Measurements from ENCODE around the gene ADPRHL1. TPM values are rescaled to one million over a fixed set of nuclear protein-coding genes. Genes with fewer than 3 reads are reported as not detected.

Gene ADPRHL1
- total and polyA plus RNA-seq, 10 donors = 0.52 to 4.3 (median 1.5) TPM

DNA sequence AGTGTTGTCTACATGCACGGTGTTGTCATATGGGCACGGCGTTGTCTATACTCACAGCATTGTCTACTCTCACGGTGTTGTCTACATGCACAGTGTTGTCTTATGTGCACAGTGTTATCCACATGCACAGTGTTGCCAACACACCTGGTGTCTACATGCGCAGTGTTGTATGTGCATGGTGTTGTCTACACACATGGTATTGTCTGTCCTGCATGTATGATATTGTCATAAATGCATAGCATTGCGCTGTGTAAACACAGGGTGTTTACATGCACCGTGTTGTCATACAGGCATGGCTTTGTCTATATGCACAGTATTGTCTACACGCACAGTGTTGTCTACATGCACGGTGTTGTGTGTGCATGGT lies 6.8 kb downstream of the ADPRHL1 start:
- no peaks in the 10 kb centered on the region for H3K27me3 ChIP-seq (replicated peaks in 1 of 7)
- no peaks in the 10 kb centered on the region for H3K9me3 ChIP-seq
- H3K36me3 ChIP-seq = peaks cover 0 to 23% (median 0%) of the 10 kb centered on the region in 6 donors
- H3K4me3 ChIP-seq = no peak overlapping the region
- 87 to 92% (median 90%) methylated on average over 6 to 9 of the region's 9 CpGs for WGBS, 5 donors
- no peak for DNase-seq
- TF ChIP-seq POLR2A (IDR thresholded peaks at IDR 0.05) = no peak
- TF ChIP-seq, protein P1, sequence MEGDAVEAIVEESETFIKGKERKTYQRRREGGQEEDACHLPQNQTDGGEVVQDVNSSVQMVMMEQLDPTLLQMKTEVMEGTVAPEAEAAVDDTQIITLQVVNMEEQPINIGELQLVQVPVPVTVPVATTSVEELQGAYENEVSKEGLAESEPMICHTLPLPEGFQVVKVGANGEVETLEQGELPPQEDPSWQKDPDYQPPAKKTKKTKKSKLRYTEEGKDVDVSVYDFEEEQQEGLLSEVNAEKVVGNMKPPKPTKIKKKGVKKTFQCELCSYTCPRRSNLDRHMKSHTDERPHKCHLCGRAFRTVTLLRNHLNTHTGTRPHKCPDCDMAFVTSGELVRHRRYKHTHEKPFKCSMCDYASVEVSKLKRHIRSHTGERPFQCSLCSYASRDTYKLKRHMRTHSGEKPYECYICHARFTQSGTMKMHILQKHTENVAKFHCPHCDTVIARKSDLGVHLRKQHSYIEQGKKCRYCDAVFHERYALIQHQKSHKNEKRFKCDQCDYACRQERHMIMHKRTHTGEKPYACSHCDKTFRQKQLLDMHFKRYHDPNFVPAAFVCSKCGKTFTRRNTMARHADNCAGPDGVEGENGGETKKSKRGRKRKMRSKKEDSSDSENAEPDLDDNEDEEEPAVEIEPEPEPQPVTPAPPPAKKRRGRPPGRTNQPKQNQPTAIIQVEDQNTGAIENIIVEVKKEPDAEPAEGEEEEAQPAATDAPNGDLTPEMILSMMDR (IDR thresholded peaks at IDR 0.05 in 8 of 11, conservative IDR thresholded peaks at IDR 0.05 in 3 of 11) = no peak
- no peak for TF ChIP-seq POLR2AphosphoS5 (IDR thresholded peaks at IDR 0.05)
- H3K27ac ChIP-seq = no peak overlapping the region
- intact Hi-C loops (cut with DNase I; ENCODE audit: low total_unique reads) = no loop called here
- peaks cover 0 to 39% (median 16%) of the 10 kb centered on the region in 6 donors for H3K4me1 ChIP-seq

DNA sequence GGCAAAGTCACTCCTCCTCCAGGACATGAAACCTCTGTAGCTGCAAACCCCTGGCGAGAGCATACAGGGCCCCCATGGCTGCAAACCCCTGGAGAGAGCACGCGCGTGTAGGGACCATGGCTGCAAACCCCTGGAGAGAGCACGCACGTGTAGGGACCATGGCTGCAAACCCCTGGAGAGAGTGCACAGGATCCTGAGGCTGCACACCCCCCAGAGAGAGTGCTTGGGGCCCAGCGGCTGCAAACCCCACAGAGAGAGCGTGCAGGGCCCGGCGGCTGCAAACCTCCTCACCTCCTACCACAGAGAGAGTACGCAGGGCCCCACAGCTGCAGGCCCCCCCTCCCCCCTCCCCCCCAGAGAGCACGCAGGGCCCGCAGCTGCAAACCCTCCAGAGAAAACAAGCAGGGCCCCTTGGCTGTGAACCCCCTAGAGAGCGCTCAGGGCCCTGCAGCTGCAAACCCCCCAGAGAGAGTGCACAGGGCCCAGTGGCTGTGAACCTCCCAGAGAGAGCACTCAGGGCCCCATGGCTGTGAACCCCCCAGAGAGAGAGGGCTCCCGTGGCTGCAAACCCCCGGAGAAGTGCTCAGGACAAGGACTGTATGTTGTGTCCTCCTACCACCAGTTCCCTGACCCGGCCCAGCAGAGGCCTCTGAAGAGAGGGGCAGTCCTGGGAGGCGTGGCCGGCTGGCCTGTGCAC lies 7.3 kb downstream of the ADPRHL1 start:
- H3K36me3 ChIP-seq = peaks cover 0 to 23% (median 0%) of the 10 kb centered on the region in 6 donors
- peak in 1 of 3 donors; percentile 6 for TF ChIP-seq POLR2AphosphoS5 (IDR thresholded peaks at IDR 0.05)
- no peak for TF ChIP-seq POLR2A (IDR thresholded peaks at IDR 0.05)
- TF ChIP-seq, protein P1 (IDR thresholded peaks at IDR 0.05 in 8 of 11, conservative IDR thresholded peaks at IDR 0.05 in 3 of 11) = peak in 1 of 11 experiments; percentile 13
- no peaks in the 10 kb centered on the region for H3K9me3 ChIP-seq
- intact Hi-C loops (cut with DNase I; ENCODE audit: low total_unique reads) = no loop called here
- peaks cover 0 to 39% (median 16%) of the 10 kb centered on the region in 6 donors for H3K4me1 ChIP-seq
- no peak overlapping the region for H3K4me3 ChIP-seq
- H3K27me3 ChIP-seq (replicated peaks in 1 of 7) = no peaks in the 10 kb centered on the region
- peak; percentile 82 for DNase-seq
- H3K27ac ChIP-seq = no peak overlapping the region
- WGBS, 5 donors = 49 to 69% (median 53%) methylated on average over 7 to 19 of the region's 19 CpGs

DNA sequence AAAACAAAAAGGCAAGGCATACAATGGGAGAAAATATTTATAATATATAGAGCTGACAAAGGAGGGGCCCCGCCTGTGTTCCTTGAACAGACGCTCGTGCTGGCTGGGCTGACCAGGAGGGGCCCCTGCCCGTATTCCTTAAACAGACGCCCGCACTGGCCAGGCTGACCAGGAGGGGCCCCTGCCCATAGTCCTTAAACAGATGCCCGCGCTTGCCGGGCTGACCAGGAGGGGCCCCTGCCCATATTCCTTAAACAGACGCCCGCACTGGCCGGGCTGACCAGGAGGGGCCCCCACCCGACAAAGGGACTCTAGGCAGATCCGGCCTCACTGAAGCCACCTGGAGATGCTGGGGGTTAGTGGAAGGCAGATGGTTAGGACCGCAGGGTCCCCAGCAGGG lies 9.3 kb downstream of the ADPRHL1 start:
- TF ChIP-seq POLR2AphosphoS5 (IDR thresholded peaks at IDR 0.05) = no peak
- TF ChIP-seq, protein P1 (IDR thresholded peaks at IDR 0.05 in 8 of 11, conservative IDR thresholded peaks at IDR 0.05 in 3 of 11) = no peak
- TF ChIP-seq POLR2A (IDR thresholded peaks at IDR 0.05) = no peak
- intact Hi-C loops (cut with DNase I; ENCODE audit: low total_unique reads) = no loop called here
- DNase-seq = no peak
- Histone ChIP-seq H3K27me3 (replicated peaks in 1 of 7) (no peaks in the 10 kb centered on the region), H3K27ac (no peak overlapping the region), H3K4me1 (peaks cover 0 to 24% (median 13%) of the 10 kb centered on the region in 6 donors), H3K9me3 (no peaks in the 10 kb centered on the region), H3K4me3 (no peak overlapping the region), H3K36me3 (peaks cover 0 to 23% (median 0%) of the 10 kb centered on the region in 6 donors)
- WGBS, 5 donors = 87 to 99% (median 98%) methylated on average over 11 to 15 of the region's 15 CpGs

DNA sequence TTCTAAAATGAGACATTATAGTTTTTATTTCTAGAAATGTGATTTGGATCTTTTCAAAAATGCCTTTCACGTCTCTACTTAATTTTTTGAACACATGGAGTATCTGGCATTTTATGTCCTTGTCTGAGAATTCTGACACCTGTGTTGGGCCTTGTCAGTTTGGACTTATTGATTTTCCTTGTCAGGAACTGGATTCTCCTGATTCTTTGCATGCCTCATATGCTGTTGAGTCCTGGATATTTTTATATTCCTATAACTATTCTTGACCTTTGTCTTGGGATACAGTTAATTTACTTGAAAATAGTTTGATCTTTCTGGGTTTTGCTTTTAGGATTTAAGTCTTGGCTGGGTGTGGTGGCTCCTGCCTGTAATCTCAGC lies 10.3 kb downstream of the ADPRHL1 start:
- no peaks in the 10 kb centered on the region for H3K27me3 ChIP-seq (replicated peaks in 1 of 7)
- peaks cover 0 to 17% (median 9%) of the 10 kb centered on the region in 6 donors for H3K4me1 ChIP-seq
- TF ChIP-seq, protein P1 (IDR thresholded peaks at IDR 0.05 in 8 of 11, conservative IDR thresholded peaks at IDR 0.05 in 3 of 11) = no peak
- TF ChIP-seq POLR2AphosphoS5 (IDR thresholded peaks at IDR 0.05) (no peak), POLR2A (IDR thresholded peaks at IDR 0.05) (no peak)
- H3K27ac ChIP-seq = no peak overlapping the region
- no peaks in the 10 kb centered on the region for H3K9me3 ChIP-seq
- peaks cover 0 to 23% (median 0%) of the 10 kb centered on the region in 6 donors for H3K36me3 ChIP-seq
- intact Hi-C loops (cut with DNase I; ENCODE audit: low total_unique reads) = no loop called here
- DNase-seq = no peak
- H3K4me3 ChIP-seq = no peak overlapping the region
- 86 to 96% (median 95%) methylated on average over 1 of the region's 1 CpG for WGBS, 5 donors

Measured in spleen (tissue), 11 donors.